Activated B cell treated with CpG ODN at 0.5 μM for 24 hours (primary cell): ENCODE results near the gene LDB2. TPM values are rescaled to one million over a fixed set of nuclear protein-coding genes. Genes with fewer than 3 reads are reported as not detected.

Experiments
- ATAC-seq: fragments of 200-7000 bp; cut with Tn5 transposase; one replicate; pipeline ENCODE4 v1.10.0; 2021; ENCODE audit warnings: low read depth, mild to moderate bottlenecking, moderate library complexity
- CTCF ChIA-PET: fragments of 350-600 bp; sonication (Branson Sonifier 250); formaldehyde crosslinking; loops from one replicate; lab custom pipeline; 2021; ENCODE audit warnings: antibody characterized with exemption; lab: Charles Lee
- POLR2A ChIA-PET: fragments of 350-600 bp; sonication (Branson Sonifier 250); formaldehyde crosslinking; loops from one replicate; lab custom pipeline; 2021; ENCODE audit warnings: antibody characterized with exemption; lab: Charles Lee
- DNase-seq: peaks from one replicate; pipeline ENCODE4 v3.0.0; 2022
- H3K27ac Mint-ChIP-seq: one replicate; pipeline ENCODE4 v1.8.0; 2020; ENCODE audit warnings: mixed read lengths
- H3K27me3 Mint-ChIP-seq: one replicate; pipeline ENCODE4 v1.8.0; 2021; ENCODE audit warnings: mixed read lengths
- H3K36me3 Mint-ChIP-seq: one replicate; pipeline ENCODE4 v1.8.0; 2021; ENCODE audit warnings: low read depth, mixed read lengths
- H3K4me1 Mint-ChIP-seq: one replicate; pipeline ENCODE4 v1.8.0; 2021; ENCODE audit warnings: mixed read lengths
- H3K4me3 Mint-ChIP-seq: one replicate; pipeline ENCODE4 v1.8.0; 2020; ENCODE audit warnings: mild to moderate bottlenecking, mixed read lengths
- H3K9me3 Mint-ChIP-seq: one replicate; pipeline ENCODE4 v1.8.0; 2020; ENCODE audit warnings: mixed read lengths
- intact Hi-C: fragments of 100-400 bp; cut with micrococcal nuclease; formaldehyde crosslinking; loops from one replicate; pipeline ENCODE4 v1.15.1; 2024
- total RNA-seq: library from RNA; stranded (reverse); gene quantifications from 2 replicates; pipeline ENCODE4 v1.2.3, GENCODE V29; 2022
- TF ChIP-seq, protein P1 (sequence below): fragments of 200-600 bp; IDR thresholded peaks from one replicate; pipeline ENCODE4 v1.8.0; 2022; ENCODE audit warnings: antibody characterized with exemption, mild to moderate bottlenecking

LDB2 gene
- total RNA-seq, 1 donor from 2014 or later, result not detected

DNA sequence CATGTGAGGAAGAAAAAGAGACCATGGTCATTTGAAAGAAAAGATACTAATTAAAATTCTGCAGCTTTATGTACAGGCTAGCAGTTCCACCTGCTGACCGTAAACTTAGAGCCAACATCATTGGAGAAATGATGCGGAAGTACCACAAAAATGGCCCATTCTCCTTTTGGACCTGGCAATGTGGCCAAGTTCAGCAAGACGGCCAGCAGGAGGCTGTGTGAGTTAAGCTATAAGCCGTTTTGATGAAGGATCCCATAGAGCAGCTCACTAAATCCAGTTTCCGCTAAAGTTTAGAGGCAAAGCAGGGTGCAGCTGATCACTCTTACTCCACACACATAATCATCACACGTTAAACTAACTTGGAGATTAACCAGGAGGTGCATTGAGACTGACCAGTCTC lies 133.8 kb downstream of the LDB2 start:
- ChIA-PET POLR2A (no interaction called here), CTCF (no interaction called here)
- DNase-seq (no peak), ATAC-seq (no peak)
- no peaks in the 10 kb centered on the region for H3K9me3 Mint-ChIP-seq
- TF ChIP-seq, protein P1, sequence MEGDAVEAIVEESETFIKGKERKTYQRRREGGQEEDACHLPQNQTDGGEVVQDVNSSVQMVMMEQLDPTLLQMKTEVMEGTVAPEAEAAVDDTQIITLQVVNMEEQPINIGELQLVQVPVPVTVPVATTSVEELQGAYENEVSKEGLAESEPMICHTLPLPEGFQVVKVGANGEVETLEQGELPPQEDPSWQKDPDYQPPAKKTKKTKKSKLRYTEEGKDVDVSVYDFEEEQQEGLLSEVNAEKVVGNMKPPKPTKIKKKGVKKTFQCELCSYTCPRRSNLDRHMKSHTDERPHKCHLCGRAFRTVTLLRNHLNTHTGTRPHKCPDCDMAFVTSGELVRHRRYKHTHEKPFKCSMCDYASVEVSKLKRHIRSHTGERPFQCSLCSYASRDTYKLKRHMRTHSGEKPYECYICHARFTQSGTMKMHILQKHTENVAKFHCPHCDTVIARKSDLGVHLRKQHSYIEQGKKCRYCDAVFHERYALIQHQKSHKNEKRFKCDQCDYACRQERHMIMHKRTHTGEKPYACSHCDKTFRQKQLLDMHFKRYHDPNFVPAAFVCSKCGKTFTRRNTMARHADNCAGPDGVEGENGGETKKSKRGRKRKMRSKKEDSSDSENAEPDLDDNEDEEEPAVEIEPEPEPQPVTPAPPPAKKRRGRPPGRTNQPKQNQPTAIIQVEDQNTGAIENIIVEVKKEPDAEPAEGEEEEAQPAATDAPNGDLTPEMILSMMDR, result no peak
- H3K27me3 Mint-ChIP-seq, result no peaks in the 10 kb centered on the region
- H3K4me3 Mint-ChIP-seq, result no peak overlapping the region
- no peaks in the 10 kb centered on the region for H3K4me1 Mint-ChIP-seq
- H3K27ac Mint-ChIP-seq, result no peak overlapping the region
- H3K36me3 Mint-ChIP-seq, result no peaks in the 10 kb centered on the region
- intact Hi-C loops, result no loop called here

DNA sequence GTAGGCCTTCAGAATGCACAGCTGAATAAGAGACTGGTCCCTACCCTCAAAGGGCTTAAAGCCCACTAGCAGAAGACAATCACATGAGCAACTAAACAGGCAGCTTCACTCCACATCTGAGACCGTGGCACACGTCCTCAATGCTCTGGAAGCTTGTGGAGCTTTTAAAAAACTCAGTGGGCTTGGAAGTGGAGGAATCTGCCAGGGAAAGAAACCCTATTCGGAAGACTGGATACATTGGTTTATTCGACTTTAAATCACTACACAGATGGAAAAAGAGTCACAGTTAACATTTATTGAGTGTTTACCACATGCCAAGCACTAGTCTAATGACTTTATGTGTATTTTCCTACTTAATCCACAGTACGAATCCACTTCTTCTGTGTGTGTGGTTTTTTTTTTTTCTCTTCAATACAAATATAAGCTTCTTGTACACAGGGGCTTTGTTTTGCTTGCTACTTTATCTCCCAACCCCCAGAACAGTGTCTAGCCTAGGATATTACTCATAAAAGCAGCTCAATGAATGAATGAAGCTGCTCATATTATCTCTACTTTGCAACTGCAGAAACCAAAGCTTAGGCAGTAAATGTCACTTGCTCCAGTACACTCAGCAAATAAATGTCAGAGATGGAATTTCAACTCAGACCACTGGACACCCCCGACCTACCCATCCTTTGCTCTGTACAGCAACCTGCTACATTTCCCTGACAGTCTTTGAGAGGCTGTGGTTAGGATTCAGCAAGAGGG lies 137.7 kb downstream of the LDB2 start:
- DNase-seq, result no peak
- Mint-ChIP-seq H3K27me3 (no peaks in the 10 kb centered on the region), H3K4me1 (no peaks in the 10 kb centered on the region), H3K9me3 (no peaks in the 10 kb centered on the region), H3K4me3 (no peak overlapping the region), H3K27ac (no peak overlapping the region), H3K36me3 (no peaks in the 10 kb centered on the region)
- no peak for ATAC-seq
- CTCF ChIA-PET, result no interaction called here
- POLR2A ChIA-PET, result no interaction called here
- intact Hi-C loops, result no loop called here
- TF ChIP-seq, protein P1, result no peak

DNA sequence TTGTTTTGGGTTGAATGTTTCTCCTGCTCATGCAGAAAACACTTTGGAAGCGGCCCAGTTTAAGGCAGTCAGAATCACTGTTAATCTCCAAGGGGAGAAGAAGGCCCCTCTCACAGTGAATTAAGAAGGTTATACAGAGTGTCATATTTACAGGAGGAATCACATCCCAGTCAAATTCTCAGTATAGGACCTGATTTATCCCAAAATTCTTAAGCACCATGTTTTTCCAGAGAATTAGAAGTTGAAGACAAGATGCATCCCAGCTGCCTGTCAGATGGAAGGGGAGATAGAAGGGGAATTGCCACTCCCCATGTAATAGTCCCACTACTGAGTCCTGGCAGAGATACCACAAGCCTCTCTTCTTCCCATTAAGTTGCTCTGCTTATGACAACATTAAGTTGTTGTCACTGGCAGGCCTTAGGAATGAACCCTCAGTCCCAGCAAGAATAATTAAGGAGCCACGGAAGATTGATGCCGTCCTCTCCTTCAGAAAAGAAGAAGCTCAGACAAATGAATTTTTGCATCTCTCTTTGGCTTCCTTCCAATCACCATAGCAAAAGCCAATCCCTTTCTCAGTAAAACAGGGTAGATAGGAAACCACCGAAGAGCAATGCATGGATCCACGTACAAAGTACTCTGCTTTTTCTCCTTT lies 138.4 kb downstream of the LDB2 start:
- intact Hi-C loops, result no loop called here
- Mint-ChIP-seq H3K9me3 (no peaks in the 10 kb centered on the region), H3K27ac (no peak overlapping the region), H3K4me1 (no peaks in the 10 kb centered on the region), H3K4me3 (no peak overlapping the region), H3K36me3 (no peaks in the 10 kb centered on the region), H3K27me3 (no peaks in the 10 kb centered on the region)
- ChIA-PET POLR2A (no interaction called here), CTCF (no interaction called here)
- DNase-seq (no peak), ATAC-seq (no peak)
- TF ChIP-seq, protein P1, result no peak

DNA sequence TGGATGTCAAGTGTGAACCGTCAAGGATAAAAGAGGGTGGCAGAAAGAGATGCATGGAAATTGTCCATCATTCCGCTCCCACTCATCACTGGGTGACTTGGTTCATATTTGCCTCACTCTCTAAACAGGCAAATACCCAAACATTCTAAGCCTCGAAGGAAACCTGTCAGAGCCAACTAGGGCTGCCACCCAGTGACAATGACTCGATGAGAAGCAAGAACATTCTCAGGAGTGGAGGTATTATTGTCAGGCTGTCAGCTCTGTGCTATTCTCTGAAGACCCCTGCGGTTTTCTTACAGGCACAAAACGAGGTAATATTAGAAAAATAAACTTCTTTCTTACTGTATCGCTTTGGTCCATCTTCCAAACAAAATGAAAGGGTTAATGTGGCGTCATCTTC lies 139.6 kb downstream of the LDB2 start:
- ChIA-PET CTCF (no interaction called here), POLR2A (no interaction called here)
- TF ChIP-seq, protein P1, result no peak
- Mint-ChIP-seq H3K9me3 (no peaks in the 10 kb centered on the region), H3K36me3 (no peaks in the 10 kb centered on the region), H3K27me3 (no peaks in the 10 kb centered on the region), H3K4me3 (no peak overlapping the region), H3K27ac (no peak overlapping the region), H3K4me1 (no peaks in the 10 kb centered on the region)
- intact Hi-C loops, result no loop called here
- DNase-seq (no peak), ATAC-seq (no peak)

DNA sequence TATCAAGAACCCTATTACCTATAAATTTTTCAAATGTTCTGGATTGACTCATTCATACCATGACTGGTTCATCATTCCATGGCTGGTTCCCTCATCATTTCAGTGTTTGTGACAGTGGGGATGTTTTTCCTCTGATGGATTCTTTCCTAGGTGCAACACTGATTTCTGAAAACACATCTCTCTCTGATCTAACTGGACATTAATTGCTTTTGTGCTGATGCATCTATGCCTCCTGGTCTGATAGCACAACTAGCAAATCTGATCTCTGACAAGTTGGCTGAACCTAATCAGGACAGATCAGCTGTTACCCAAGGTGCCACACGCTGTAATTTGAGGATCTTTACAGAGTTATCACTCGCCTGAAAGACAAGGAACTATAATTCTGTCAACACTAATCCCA lies 140.2 kb downstream of the LDB2 start:
- intact Hi-C loops, result no loop called here
- POLR2A ChIA-PET, result no interaction called here
- no peak for DNase-seq
- Mint-ChIP-seq H3K27me3 (no peaks in the 10 kb centered on the region), H3K4me3 (no peak overlapping the region), H3K36me3 (no peaks in the 10 kb centered on the region), H3K27ac (no peak overlapping the region), H3K4me1 (no peaks in the 10 kb centered on the region), H3K9me3 (no peaks in the 10 kb centered on the region)
- CTCF ChIA-PET, result no interaction called here
- TF ChIP-seq, protein P1, result no peak
- no peak for ATAC-seq
